Measurements from ENCODE around the gene SZT2. TPM values are rescaled to one million over a fixed set of nuclear protein-coding genes. Genes with fewer than 3 reads are reported as not detected.

Gene SZT2
- total RNA-seq, 2 donors from 2014 or later: 53.4 to 59.3 TPM

GRCh38 chr1:43354936-43355335, 34.8 kb upstream of the SZT2 start:
- Mint-ChIP-seq H3K36me3 (ENCODE audit: low read depth) (peaks cover 7% of the 10 kb centered on the region), H3K9me3 (no peaks in the 10 kb centered on the region), H3K27ac (no peak overlapping the region), H3K4me1 (peaks cover 4% of the 10 kb centered on the region), H3K4me3 (no peak overlapping the region), H3K27me3 (no peaks in the 10 kb centered on the region)
- ATAC-seq (replicated peaks): no peak

- H3K4me1 Mint-ChIP-seq: peaks cover 13% of the 10 kb centered on the region
- H3K9me3 Mint-ChIP-seq: no peaks in the 10 kb centered on the region
- H3K27ac Mint-ChIP-seq: no peak overlapping the region
- no peaks in the 10 kb centered on the region for H3K27me3 Mint-ChIP-seq
- peak overlapping the region; percentile 89 for H3K4me3 Mint-ChIP-seq
- no peak for ATAC-seq (replicated peaks)
- H3K36me3 Mint-ChIP-seq (ENCODE audit: low read depth): peaks cover 30% of the 10 kb centered on the region
These were observed 32.4 kb upstream of the SZT2 start for GRCh38 chr1:43357251-43357650.

- no peaks in the 10 kb centered on the region for H3K27me3 Mint-ChIP-seq
These were observed 31.5 kb upstream of the SZT2 start for GRCh38 chr1:43358121-43358745.

GRCh38 chr1:43358746-43359693, 30.7 kb upstream of the SZT2 start, which contains the start of gene CDC20:
Gene CDC20 (plus strand): TSS chr1:43358981. CDS start chr1:43359216, 235 bp downstream.
- Mint-ChIP-seq H3K27ac (peak within 1 kb of the TSS; percentile 86), H3K4me1 (peaks cover 17% of the 10 kb centered on the region), H3K36me3 (ENCODE audit: low read depth) (peaks cover 47% of the 10 kb centered on the region), H3K4me3 (peak within 1 kb of the TSS; percentile 89), H3K27me3 (no peaks in the 10 kb centered on the region), H3K9me3 (no peaks in the 10 kb centered on the region)
- peak; percentile 99 for ATAC-seq (replicated peaks)

More at GRCh38 chr1:43358121-43358745, 31.5 kb upstream of the SZT2 start:
- ATAC-seq (replicated peaks): peak; percentile 37
- H3K27ac Mint-ChIP-seq: peak overlapping the region; percentile 86
- H3K9me3 Mint-ChIP-seq: no peaks in the 10 kb centered on the region
- H3K4me3 Mint-ChIP-seq: peak overlapping the region; percentile 89
- peaks cover 40% of the 10 kb centered on the region for H3K36me3 Mint-ChIP-seq (ENCODE audit: low read depth)
- peaks cover 13% of the 10 kb centered on the region for H3K4me1 Mint-ChIP-seq

- no peaks in the 10 kb centered on the region for H3K9me3 Mint-ChIP-seq
- H3K4me1 Mint-ChIP-seq: peaks cover 18% of the 10 kb centered on the region
These were observed 30.0 kb upstream of the SZT2 start for GRCh38 chr1:43359696-43360095.

GRCh38 chr1:43360616-43361015, 29.1 kb upstream of the SZT2 start:
- ATAC-seq (replicated peaks): no peak
- no peak overlapping the region for H3K27ac Mint-ChIP-seq
- no peaks in the 10 kb centered on the region for H3K9me3 Mint-ChIP-seq
- no peaks in the 10 kb centered on the region for H3K27me3 Mint-ChIP-seq
- H3K4me3 Mint-ChIP-seq: peak overlapping the region; percentile 89
- peaks cover 63% of the 10 kb centered on the region for H3K36me3 Mint-ChIP-seq (ENCODE audit: low read depth)
- peaks cover 23% of the 10 kb centered on the region for H3K4me1 Mint-ChIP-seq

More at GRCh38 chr1:43359696-43360095, 30.0 kb upstream of the SZT2 start:
- Mint-ChIP-seq H3K27me3 (no peaks in the 10 kb centered on the region), H3K27ac (peak overlapping the region; percentile 86), H3K36me3 (ENCODE audit: low read depth) (peaks cover 54% of the 10 kb centered on the region), H3K4me3 (peak overlapping the region; percentile 89)
- ATAC-seq (replicated peaks): no peak

- ATAC-seq (replicated peaks): no peak
- H3K36me3 Mint-ChIP-seq (ENCODE audit: low read depth): peaks cover 82% of the 10 kb centered on the region
- no peaks in the 10 kb centered on the region for H3K9me3 Mint-ChIP-seq
- peak overlapping the region; percentile 87 for H3K27ac Mint-ChIP-seq
- no peaks in the 10 kb centered on the region for H3K27me3 Mint-ChIP-seq
- H3K4me1 Mint-ChIP-seq: peaks cover 28% of the 10 kb centered on the region
- H3K4me3 Mint-ChIP-seq: no peak overlapping the region
These were observed 26.3 kb upstream of the SZT2 start for GRCh38 chr1:43363283-43363934.

GRCh38 chr1:43363935-43364525, 25.7 kb upstream of the SZT2 start:
- ATAC-seq (replicated peaks): no peak
- no peaks in the 10 kb centered on the region for H3K9me3 Mint-ChIP-seq
- peaks cover 86% of the 10 kb centered on the region for H3K36me3 Mint-ChIP-seq (ENCODE audit: low read depth)
- H3K4me1 Mint-ChIP-seq: peaks cover 28% of the 10 kb centered on the region
- no peak overlapping the region for H3K4me3 Mint-ChIP-seq
- H3K27me3 Mint-ChIP-seq: no peaks in the 10 kb centered on the region
- peak overlapping the region; percentile 87 for H3K27ac Mint-ChIP-seq

- Mint-ChIP-seq H3K27me3 (no peaks in the 10 kb centered on the region), H3K9me3 (no peaks in the 10 kb centered on the region), H3K4me3 (peak overlapping the region; percentile 92), H3K36me3 (ENCODE audit: low read depth) (peaks cover 72% of the 10 kb centered on the region), H3K4me1 (peaks cover 27% of the 10 kb centered on the region), H3K27ac (peak overlapping the region; percentile 87)
- ATAC-seq (replicated peaks): no peak
These were observed 24.0 kb upstream of the SZT2 start for GRCh38 chr1:43365678-43366077.

- peaks cover 67% of the 10 kb centered on the region for H3K36me3 Mint-ChIP-seq (ENCODE audit: low read depth)
- H3K4me3 Mint-ChIP-seq: peak overlapping the region; percentile 92
- ATAC-seq (replicated peaks): no peak
- H3K9me3 Mint-ChIP-seq: no peaks in the 10 kb centered on the region
- H3K27ac Mint-ChIP-seq: peak overlapping the region; percentile 87
- H3K4me1 Mint-ChIP-seq: peaks cover 30% of the 10 kb centered on the region
- H3K27me3 Mint-ChIP-seq: no peaks in the 10 kb centered on the region
These were observed 23.5 kb upstream of the SZT2 start for GRCh38 chr1:43366179-43366578.

- H3K27ac Mint-ChIP-seq: peak overlapping the region; percentile 87
- H3K9me3 Mint-ChIP-seq: no peaks in the 10 kb centered on the region
- peaks cover 26% of the 10 kb centered on the region for H3K4me1 Mint-ChIP-seq
- H3K27me3 Mint-ChIP-seq: no peaks in the 10 kb centered on the region
- H3K4me3 Mint-ChIP-seq: peak overlapping the region; percentile 92
- ATAC-seq (replicated peaks): no peak
- peaks cover 62% of the 10 kb centered on the region for H3K36me3 Mint-ChIP-seq (ENCODE audit: low read depth)
These were observed 23.1 kb upstream of the SZT2 start for GRCh38 chr1:43366601-43367025.

- Mint-ChIP-seq H3K36me3 (ENCODE audit: low read depth) (peaks cover 56% of the 10 kb centered on the region), H3K9me3 (no peaks in the 10 kb centered on the region), H3K27ac (peak overlapping the region; percentile 87), H3K27me3 (no peaks in the 10 kb centered on the region), H3K4me1 (peaks cover 21% of the 10 kb centered on the region), H3K4me3 (peak overlapping the region; percentile 92)
- ATAC-seq (replicated peaks): peak; percentile 64
These were observed 22.4 kb upstream of the SZT2 start for GRCh38 chr1:43367026-43367903.

- Mint-ChIP-seq H3K36me3 (ENCODE audit: low read depth) (peaks cover 48% of the 10 kb centered on the region), H3K9me3 (no peaks in the 10 kb centered on the region), H3K4me1 (peaks cover 21% of the 10 kb centered on the region), H3K4me3 (peak within 1 kb of the TSS; percentile 92), H3K27ac (peak within 1 kb of the TSS; percentile 92), H3K27me3 (no peaks in the 10 kb centered on the region)
- peak; percentile 92 for ATAC-seq (replicated peaks)
These were observed 21.6 kb upstream of the SZT2 start, which contains the start of gene ELOVL1 for GRCh38 chr1:43367904-43368645. Gene ELOVL1 (minus strand): TSS chr1:43368011. CDS start chr1:43365609, 2,402 bp downstream.

Measured in activated T-helper 17 cell treated with anti-CD3 and anti-CD28 coated beads, Interleukin-2, amount 50 U/mL, for 72 hours (primary cell).